Right ventricle myocardium superior (tissue), 1 donor: Measurements from ENCODE around the gene TMEM38B. TPM values are rescaled to one million over a fixed set of nuclear protein-coding genes. Genes with fewer than 3 reads are reported as not detected.
"Not testable (repeated sequence)": the region's sequence is repeated elsewhere in the genome, so short reads cannot be mapped to it uniquely, and the experiment has no call there.

ENCODE experiments used
- ATAC-seq: fragments of 200-7000 bp; cut with Tn5 transposase; one replicate; pipeline ENCODE4 v1.9.1; 2020; ENCODE audit warnings: mild to moderate bottlenecking; ENCODE audit not compliant: poor library complexity
- DNase-seq: peaks from one replicate; pipeline ENCODE4 v3.0.0-alpha.2; 2020
- intact Hi-C: fragments of 100-400 bp; cut with DNase I; formaldehyde crosslinking; loops from one replicate; pipeline ENCODE4 v1.11.2; 2022
- total RNA-seq: library from RNA; stranded (reverse); fragmentation: NEBNext Ultra II Directional; extraction: Animal tissue kit (Norgen Biotek cat#: 25700); gene quantifications from one replicate; pipeline ENCODE4 v1.2.1, GENCODE V29; 2021
- donor health status: DM: no; HTN: yes; CAD: no; lungs with severe emphysema.

Gene TMEM38B
- total RNA-seq, 1 donor from 2014 or later: 69.5 TPM

DNA sequence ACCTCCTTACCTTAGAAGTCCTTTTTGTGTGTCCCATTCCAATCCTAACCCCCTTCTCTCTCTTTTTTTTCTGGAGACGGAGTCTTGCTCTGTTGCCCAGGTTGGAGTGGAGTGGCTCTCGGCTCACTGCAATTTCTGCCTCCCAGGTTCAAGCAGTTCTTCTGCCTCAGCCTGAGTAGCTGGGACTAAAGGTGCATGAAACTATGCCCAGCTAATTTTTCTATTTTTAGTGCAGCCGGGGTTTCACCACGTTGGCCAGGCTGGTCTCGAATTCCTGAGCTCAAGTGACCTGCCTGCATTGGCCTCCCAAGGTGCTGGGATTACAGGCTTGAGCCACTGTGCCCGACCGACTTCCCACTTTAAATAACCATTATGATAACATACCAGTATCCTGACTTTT is 17.5 kb downstream of the TMEM38B start:
- DNase-seq (no peak), ATAC-seq (peak; percentile 86)
- intact Hi-C loops: no loop called here

GRCh38 chr9:105712297-105712696 is 18.0 kb downstream of the TMEM38B start:
- DNase-seq (no peak), ATAC-seq (no peak)
- intact Hi-C loops: no loop called here

GRCh38 chr9:105712773-105713172 is 18.4 kb downstream of the TMEM38B start:
- ATAC-seq (peak; percentile 14), DNase-seq (no peak)
- intact Hi-C loops: no loop called here

GRCh38 chr9:105713260-105714019 is 19.1 kb downstream of the TMEM38B start:
- intact Hi-C loops: no loop called here
- ATAC-seq (no peak), DNase-seq (no peak)

DNA sequence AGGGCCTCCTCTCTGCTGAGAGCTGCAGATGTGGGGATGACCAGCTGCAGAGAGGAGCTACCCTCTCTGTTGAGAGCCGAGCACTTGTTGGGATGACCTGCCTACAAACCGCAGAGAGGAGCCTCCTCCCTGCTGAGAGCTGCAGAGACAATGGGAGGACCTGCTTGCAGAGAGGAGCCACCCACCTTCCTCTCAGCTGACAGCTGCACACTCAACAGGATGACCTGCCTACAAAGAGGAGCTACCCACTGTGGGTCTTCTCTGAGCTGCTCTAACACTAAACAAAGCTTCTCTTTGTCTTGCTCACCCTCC is 19.6 kb downstream of the TMEM38B start:
- intact Hi-C loops: no loop called here
- ATAC-seq (no peak), DNase-seq (no peak)

GRCh38 chr9:105716146-105716545 is 21.8 kb downstream of the TMEM38B start:
- no peak for DNase-seq
- peak; percentile 11 for ATAC-seq
- intact Hi-C loops: no loop called here

DNA sequence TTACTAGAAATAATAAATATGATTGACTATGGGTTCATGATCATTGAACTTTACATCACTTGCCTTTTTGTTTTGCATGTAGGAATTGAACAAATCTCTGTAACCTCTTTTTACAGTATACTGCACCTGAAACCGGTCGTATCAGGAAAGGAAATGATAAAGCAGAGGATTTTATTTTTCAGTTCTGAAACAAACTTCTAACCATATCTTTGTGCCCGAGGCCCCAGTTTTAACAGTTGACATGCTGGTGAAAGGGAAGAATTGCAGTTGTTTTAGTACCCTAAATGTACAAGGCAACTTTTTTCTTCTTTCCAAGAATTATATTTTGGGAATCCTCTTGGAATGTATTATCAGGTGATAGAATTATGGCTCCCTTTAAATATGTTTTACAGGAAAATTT is 27.8 kb downstream of the TMEM38B start:
- intact Hi-C loops: loop anchor here (5.0 kb wide), 1 partner anchor 65 kb away; no protein-coding TSS in a partner anchor
- ATAC-seq (no peak), DNase-seq (no peak)

GRCh38 chr9:105725370-105725769 is 31.0 kb downstream of the TMEM38B start:
- intact Hi-C loops: no loop called here
- ATAC-seq: no peak
- no peak for DNase-seq

DNA sequence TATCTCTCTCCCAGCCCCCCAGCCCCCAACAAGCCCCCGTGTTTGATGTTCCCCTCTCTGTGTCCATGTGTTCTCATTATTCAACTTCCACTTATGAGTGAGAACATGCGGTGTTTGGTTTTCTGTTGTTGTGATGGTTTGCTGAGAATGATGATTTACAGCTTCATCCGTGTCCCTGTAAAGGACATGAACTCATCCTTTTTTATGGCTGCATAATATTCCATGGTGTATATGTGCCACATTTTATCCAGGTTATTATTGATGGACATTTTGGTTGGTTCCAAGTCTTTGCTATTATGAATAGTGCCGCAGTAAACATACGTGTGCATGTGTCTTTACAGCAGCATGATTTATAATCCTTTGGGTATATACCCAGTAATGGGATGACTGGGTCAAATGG is 33.9 kb downstream of the TMEM38B start:
- intact Hi-C loops, DNase-seq, ATAC-seq: not testable (repeated sequence)

GRCh38 chr9:105731420-105731819 is 37.1 kb downstream of the TMEM38B start:
- DNase-seq, ATAC-seq, intact Hi-C loops: not testable (repeated sequence)

DNA sequence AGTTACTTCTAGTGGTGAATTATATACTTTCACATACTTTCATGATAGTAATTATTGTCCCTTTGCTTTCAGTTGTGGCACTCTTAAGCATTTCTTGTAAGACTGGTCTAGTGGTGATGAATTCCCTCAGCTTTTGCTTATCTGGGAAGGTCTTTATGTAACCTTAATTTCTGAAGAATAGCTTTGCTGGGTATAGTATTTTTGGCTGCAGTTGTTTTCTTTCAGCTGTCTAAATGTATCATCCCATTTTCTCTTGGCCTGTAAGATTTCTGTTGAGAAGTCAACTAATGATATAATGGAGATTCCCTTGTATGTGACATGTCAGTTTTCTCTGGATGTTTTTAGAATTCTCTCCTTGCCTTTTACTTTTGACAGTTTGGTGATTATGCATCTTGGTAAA is 41.0 kb downstream of the TMEM38B start:
- intact Hi-C loops: no loop called here

GRCh38 chr9:105737205-105737604 is 42.9 kb downstream of the TMEM38B start:
- DNase-seq (no peak), ATAC-seq (peak; percentile 12)
- intact Hi-C loops: no loop called here

More for the DNA sequence above, 41.0 kb downstream of the TMEM38B start:
- ATAC-seq (no peak), DNase-seq (no peak)

- no peak for ATAC-seq
Observed at GRCh38 chr9:105742088-105742487, 47.7 kb downstream of the TMEM38B start.

GRCh38 chr9:105747325-105747724 is 53.0 kb downstream of the TMEM38B start:
- intact Hi-C loops, ATAC-seq, DNase-seq: not testable (repeated sequence)

More at GRCh38 chr9:105742088-105742487, 47.7 kb downstream of the TMEM38B start:
- intact Hi-C loops: no loop called here
- no peak for DNase-seq

DNA sequence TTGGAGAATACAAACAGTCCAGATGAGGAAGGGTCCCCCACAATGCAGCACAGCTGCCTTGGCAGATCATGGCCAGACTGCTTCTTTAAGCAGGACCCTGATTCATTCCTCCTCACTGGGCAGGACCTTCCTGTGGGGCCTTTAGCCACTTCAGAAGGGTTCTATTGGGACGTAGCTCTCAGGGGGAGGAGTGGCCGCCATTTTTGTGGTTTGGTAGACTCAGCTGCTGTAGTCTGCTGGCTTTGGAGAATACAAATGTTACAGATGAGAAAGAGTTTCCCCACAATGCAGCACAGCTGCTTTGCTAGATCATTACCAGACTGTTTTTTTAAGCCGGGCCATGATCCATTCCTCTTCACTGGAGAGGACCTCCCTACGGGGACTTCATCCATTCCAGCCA is 57.4 kb downstream of the TMEM38B start:
- DNase-seq: no peak
- intact Hi-C loops: no loop called here
- no peak for ATAC-seq

- intact Hi-C loops: no loop called here
- peak; percentile 45 for DNase-seq
- peak; percentile 78 for ATAC-seq
Observed at GRCh38 chr9:105757496-105758251, 63.3 kb downstream of the TMEM38B start.

GRCh38 chr9:105760053-105760452 is 65.7 kb downstream of the TMEM38B start:
- DNase-seq (no peak), ATAC-seq (no peak)
- intact Hi-C loops: no loop called here

- intact Hi-C loops, DNase-seq, ATAC-seq: not testable (repeated sequence)
Observed at GRCh38 chr9:105782561-105783494, 88.5 kb downstream of the TMEM38B start.

GRCh38 chr9:105783495-105783872 is 89.1 kb downstream of the TMEM38B start:
- ATAC-seq, intact Hi-C loops, DNase-seq: not testable (repeated sequence)
